HG03342 (cell line): ENCODE measurements around the gene VIPR1.
A peak's percentile ranks its signal among the peaks of the same experiment; 100 is the strongest.
"Not testable (repeated sequence)": the region's sequence is repeated elsewhere in the genome, so short reads cannot be mapped to it uniquely, and the experiment has no call there.

ENCODE experiments used
- ATAC-seq: cut with Tn5 transposase; IDR thresholded peaks from one replicate; pipeline ENCODE4 v1.9.1; 2021; ENCODE audit warnings: mild to moderate bottlenecking, moderate library complexity; ENCODE audit not compliant: unreplicated experiment

Gene VIPR1

GRCh38 chr3:42569593-42570142 is 67.2 kb downstream of the VIPR1 start:
- no peak for ATAC-seq

DNA sequence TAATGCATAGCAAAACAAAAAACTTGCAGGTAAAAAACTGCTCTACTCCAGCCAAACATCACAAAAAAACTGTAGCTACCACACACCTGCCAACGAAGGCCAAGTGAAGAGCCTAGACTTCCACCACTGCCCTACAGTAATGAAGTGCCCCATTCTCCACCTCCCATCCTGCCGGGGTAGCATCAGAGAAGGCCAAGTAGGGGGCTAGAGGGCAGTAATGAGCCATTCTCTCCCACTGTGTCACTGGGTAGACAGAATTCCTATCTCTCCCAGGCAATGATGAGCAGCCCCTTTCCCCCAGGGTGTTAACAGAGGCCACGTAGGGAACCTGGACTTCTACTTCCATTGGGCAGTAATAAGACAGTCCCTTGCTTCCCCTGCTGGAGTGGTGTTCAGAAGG is 69.8 kb downstream of the VIPR1 start:
- ATAC-seq = no peak

DNA sequence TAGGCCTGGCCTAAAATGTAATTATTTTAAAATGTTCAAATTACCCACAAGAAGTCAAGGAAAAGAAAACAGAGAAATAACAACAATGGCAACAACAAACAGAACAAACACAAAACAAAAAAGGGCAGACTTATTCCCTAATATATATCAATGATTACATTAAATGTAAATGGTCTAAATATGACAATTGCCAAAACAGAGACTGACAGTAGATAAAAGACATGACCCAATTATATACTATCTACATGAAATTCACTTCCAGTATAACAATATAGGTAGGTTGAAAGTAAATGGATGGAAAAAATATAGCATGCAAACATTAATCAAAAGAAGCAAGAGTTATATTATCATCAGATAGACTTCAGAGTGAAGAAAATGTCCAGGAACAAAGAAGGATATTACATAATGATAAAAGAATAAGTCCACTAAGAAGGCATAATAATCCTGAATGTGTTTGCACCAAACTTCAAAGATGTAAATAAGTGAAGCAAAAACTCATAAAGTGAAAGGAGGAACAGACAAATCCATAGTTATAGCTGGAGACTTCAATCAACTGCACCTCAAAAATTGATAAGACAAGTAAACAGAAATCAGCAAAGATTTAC is 72.8 kb downstream of the VIPR1 start:
- ATAC-seq = no peak

- ATAC-seq = no peak
Measured at GRCh38 chr3:42578054-42578453, 75.6 kb downstream of the VIPR1 start.

DNA sequence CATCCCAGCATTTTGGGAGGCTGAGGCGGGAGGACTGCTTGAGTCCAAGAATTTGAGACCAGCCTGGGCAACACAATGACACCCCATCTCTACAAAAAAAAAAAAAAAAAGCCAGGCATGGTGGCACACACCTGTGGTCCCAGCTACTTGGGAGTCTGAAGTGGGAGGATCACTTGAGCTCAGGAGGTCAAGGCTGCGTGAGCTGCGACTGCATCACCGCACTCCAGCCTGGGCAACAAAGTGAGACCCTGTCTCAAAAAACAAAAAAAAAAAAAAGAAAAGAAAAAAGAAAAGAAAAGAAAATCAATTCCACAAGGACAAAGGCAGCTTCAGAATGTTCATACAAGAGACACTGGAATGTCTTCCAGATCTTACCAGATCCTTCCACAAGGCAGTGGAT is 76.9 kb downstream of the VIPR1 start:
- ATAC-seq = not testable (repeated sequence)

GRCh38 chr3:42581400-42581708 is 78.9 kb downstream of the VIPR1 start:
- no peak for ATAC-seq

DNA sequence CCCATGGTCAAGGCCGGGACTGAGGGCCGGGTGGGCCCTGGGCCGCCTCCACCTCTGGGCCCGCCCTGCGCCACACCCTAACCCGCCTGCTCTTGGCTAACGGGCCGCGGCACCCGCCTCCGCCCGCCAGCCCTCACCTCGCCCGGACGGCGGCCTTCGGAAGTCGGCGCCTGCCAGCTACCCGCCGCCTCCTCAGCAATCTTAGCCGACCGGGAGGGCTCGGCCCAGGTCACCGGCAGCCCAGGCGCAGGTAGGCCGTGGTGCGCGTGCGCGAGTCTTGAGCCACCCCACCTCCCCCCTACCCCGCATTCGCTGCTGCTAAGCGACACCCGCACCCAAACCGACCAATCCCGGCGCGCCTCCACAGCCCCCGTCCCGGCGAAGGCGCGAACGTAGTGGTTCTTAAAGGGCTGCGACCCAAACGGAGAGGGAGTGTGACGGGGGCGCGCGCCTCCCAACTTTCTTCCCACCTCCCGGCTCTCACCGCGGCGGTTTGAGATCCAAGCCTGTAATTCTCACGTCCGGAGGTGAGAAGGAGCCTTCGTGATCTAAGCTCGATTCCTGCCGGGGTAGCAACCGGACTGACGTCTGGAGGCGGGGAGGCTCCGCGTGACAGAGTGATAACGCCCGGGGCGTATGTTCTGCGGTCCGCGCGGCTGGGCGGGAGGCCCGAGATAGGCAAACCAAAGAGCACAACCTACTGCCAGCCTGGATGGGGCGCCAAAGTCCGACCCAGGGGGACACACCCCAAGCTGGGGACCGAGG is 79.4 kb downstream of the VIPR1 start, which contains the start of gene SEC22C:
SEC22C (minus strand) TSS at position 259 of the 765 bp plus-strand sequence. CDS start 12,921 bp downstream, outside the sequence.
- ATAC-seq = peak; percentile 91

- ATAC-seq = no peak
Measured at GRCh38 chr3:42582474-42583070, 80.1 kb downstream of the VIPR1 start.
